GM12865 (cell line): ENCODE data around the gene CES4A.
A peak's percentile ranks its signal among the peaks of the same experiment; 100 is the strongest.
"Not testable (repeated sequence)": the region's sequence is repeated elsewhere in the genome, so short reads cannot be mapped to it uniquely, and the experiment has no call there.

ENCODE experiments used
- DNase-seq: peaks from one replicate; pipeline ENCODE4 v3.0.0; 2010; ENCODE audit warnings: low read depth
- H3K4me3 ChIP-seq: 2 replicates; pipeline ENCODE4 v1.5.1; 2011; ENCODE audit warnings: mild to moderate bottlenecking, low read depth, low read length, control low read depth
- CTCF ChIP-seq: IDR thresholded peaks from 2 replicates; pipeline ENCODE4 v1.5.1; 2011; ENCODE audit warnings: low read length, control low read depth, low read depth, inconsistent platforms; ENCODE audit not compliant: insufficient read depth; ENCODE audit errors: missing control alignments

CES4A gene

GRCh38 chr16:66988197-66988788, at the start of gene CES4A:
TSS of gene CES4A (plus strand) at chr16:66988589. CDS start at chr16:66988773, 184 bp downstream.
- peak; percentile 38 for DNase-seq
- no peak within 1 kb of the TSS for H3K4me3 ChIP-seq
- no peak for TF ChIP-seq CTCF

- DNase-seq: no peak
- no peak for TF ChIP-seq CTCF
Observed at GRCh38 chr16:66939366-66939765, 49.0 kb upstream of the CES4A start.

GRCh38 chr16:66940236-66940635, 48.2 kb upstream of the CES4A start:
- no peak for TF ChIP-seq CTCF
- H3K4me3 ChIP-seq: no peak overlapping the region
- no peak for DNase-seq

More at GRCh38 chr16:66939366-66939765, 49.0 kb upstream of the CES4A start:
- H3K4me3 ChIP-seq: no peak overlapping the region

- no peak overlapping the region for H3K4me3 ChIP-seq
- DNase-seq: no peak
- TF ChIP-seq CTCF: no peak
Observed at GRCh38 chr16:66942981-66943380, 45.4 kb upstream of the CES4A start.

- TF ChIP-seq CTCF: no peak
- DNase-seq: no peak
- H3K4me3 ChIP-seq: no peak overlapping the region
Observed at GRCh38 chr16:66943426-66944053, 44.8 kb upstream of the CES4A start.

- H3K4me3 ChIP-seq: no peak overlapping the region
- no peak for TF ChIP-seq CTCF
Observed at GRCh38 chr16:66944054-66944441, 44.3 kb upstream of the CES4A start.

GRCh38 chr16:66944971-66945370, 43.4 kb upstream of the CES4A start:
- DNase-seq, H3K4me3 ChIP-seq: not testable (repeated sequence)

More at GRCh38 chr16:66944054-66944441, 44.3 kb upstream of the CES4A start:
- no peak for DNase-seq
